ENCODE results near the gene OSTF1.

The OSTF1 gene

DNA sequence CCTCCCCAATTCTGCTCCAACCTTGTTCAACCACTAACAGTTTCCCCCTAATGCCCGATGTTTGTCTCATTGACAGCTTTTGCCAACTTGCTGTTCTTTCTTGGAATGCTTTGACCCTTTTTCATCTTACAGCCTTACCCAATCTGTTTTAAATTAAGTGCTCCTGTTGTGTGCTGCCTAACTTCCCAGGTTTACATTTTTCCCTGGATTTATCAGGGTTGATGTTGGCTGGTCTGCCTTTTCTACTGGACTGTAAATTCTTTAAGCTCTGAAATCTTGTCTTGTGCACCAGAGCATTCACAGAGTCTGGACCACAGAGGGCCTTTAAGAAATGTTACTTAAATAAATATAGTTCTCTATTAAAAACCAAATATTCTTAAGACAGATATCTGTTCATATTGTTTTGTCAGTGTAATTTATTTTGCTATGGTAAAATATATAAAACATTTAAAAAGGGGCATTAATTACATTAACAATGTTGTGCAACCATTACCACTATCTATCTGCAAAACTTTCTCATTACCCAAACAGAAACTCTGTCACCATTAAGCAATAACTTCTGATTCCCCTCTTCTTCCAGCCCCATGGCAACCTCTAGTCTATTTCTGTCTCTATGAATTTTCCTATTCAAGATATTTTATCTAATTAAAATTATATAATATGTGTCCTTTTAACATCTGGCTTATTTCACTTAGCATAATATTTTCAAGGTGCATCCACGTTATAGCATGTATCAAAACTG is 73.0 kb downstream of the OSTF1 start:
- no peak for DNase-seq (ENCODE audit: low read depth in 1 of 2, low spot score in 1 of 2)

DNA sequence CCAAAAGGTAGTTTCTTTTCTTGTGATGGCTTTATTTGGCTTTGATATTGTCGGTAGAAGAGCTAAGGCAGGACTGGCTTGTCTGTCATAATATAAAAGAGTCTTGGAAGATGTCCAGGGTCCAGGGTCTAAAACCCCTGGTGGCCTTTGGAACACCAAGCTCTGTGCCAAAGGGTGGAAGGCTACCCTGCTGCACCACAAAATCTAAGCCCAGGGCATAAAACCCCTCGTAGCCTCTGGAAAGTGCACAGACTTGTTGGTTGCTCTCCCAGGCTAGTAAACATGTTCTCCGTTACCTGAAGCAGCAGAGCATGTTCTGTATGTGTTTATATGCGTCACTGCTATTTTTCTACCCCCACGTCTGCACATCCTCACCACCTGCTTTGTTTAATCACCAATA is 75.5 kb downstream of the OSTF1 start:
- no peak for DNase-seq (ENCODE audit: low read depth in 1 of 2, low spot score in 1 of 2)

DNA sequence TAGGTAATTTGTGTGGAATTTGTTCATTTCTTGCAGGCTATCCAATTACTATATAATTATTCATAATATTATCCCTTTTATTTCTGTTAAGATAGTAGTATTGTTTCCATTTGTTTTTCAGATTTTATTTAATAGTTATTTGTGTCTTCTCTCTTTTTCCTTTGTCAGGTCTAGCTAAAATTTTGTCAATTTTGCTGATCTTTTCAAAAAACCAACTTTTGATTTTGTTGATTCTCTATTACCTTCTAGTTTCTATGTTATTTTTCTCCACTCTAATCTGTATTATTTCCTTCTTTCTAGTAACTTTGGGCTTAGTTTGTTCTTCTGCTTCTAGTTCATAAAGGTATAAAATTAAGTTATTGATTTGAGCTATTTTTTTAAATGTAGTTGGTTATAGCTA is 76.3 kb downstream of the OSTF1 start:
- no peak for DNase-seq (ENCODE audit: low read depth in 1 of 2, low spot score in 1 of 2)

DNA sequence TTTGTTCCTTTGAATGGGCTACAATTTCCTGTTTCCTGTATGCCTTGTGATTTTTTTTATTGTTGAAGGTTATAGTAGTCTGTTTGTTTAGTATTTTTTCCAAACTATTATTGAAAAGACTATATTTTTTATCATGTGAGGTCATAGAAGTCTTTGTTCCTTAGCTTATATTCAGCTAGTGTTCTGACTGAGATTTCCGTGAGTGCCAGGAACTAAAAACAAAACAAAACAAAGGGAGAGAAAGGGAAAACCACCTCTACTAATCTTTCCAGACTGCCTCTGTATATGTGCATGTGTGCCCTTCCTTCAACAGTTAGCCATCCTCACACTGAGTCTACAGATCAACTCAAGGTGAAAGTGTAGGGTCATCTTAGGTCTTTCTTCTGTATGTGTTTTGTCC is 79.0 kb downstream of the OSTF1 start:
- DNase-seq (ENCODE audit: low read depth in 1 of 2, low spot score in 1 of 2) = no peak

DNA sequence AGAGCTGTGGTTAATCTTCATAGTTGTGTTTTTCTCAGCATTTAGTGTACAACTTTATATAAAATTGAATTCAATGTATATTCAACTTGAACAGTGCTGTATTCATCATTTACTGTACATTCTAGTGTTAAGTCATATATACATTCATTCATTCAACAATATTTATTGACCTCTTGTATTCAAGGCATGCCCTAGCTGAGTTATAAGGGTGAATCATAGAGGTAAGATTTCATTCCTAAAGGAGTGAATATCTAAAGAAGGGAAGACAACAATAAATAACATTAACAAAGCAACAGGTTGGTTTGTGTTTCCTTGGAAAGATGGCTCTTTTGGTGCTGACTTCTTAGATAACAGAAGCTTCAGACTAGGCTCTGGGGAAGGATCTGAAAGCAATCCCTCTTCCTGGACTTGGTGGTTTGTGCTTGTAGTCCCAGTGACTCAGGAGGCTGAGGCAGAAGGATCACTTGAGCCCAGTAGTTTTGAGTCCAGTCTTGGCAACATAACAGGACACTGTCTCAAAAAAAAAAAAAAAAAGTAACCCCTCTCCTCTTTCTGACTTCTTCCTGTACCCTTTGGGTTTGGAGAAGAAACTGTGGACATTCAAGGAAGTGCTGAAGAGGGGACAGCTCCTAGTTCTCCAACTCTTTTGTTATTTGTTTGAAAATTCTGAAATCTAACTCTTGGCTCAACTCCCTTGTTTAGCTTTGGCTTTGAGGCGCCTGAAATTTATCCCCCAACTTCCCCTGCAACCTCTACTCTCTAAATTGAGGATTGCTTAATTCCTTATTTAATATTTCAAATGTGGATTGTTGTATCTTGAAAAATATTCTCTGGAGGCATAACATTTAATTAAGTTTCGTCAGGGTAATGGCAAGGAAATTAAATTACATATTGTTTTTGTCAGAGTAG is 80.2 kb downstream of the OSTF1 start:
- DNase-seq (ENCODE audit: low read depth in 1 of 2, low spot score in 1 of 2) = no peak

DNA sequence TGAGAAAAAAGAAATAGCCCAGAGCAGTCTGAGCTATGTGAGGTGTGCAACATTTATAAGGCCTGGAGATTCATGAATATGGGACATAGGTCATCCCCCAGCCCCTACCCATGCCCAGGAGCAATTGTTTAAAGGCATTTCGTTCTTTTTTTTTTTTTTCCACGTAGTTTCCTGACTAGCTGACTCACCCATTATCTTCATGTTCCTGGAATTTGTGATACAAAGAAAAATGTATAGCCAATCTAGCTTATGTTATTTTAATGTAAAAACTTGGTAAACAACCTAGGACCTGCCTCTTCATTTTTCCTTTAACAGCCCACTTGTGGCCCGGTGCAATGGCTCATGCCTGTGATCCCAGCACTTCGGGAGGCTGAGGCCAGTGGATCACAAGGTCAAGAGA is 81.3 kb downstream of the OSTF1 start:
- DNase-seq (ENCODE audit: low read depth in 1 of 2, low spot score in 1 of 2) = no peak

DNA sequence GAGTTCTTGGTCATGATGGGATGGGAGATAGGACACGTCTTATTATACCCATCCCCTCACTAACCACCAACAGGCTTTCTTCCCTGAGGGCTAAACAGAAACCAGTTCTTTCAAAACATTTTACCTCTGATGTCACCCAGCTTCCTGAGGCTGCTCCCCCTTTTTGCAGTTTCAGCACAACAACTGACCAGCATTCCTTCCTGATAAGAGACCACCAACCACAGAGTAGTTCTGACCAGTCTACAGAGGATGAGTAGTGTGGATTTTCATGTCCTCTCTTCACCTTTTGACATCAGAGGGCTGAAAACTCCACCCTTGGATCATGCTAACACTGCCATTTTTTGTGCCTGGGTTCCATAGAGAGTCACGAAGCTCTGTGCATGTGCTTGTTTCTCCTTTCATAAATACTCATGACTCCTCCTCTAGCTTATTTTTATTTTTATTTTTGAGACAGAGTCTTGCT is 82.6 kb downstream of the OSTF1 start:
- DNase-seq (ENCODE audit: low read depth in 1 of 2, low spot score in 1 of 2) = no peak

DNA sequence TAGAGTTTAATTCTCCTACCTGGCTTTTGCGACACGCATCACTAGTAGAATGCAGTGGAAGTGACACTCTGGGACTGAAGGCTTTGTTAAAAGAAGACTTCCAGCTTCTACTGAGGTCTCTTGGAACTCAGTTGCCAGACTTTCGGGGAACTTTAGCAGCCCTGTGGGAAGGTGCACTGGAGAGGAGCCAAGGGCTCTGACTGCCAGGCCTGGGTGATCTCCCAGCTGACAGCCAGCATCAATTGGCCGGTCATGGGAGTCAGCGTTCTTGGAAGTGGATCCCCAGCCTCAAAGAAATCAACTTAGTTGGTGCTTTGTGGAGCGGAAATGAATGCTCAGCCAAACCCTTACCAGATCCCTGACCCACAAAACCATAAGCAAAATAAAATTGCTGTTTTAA is 87.1 kb downstream of the OSTF1 start:
- DNase-seq (ENCODE audit: low read depth in 1 of 2, low spot score in 1 of 2) = no peak

DNA sequence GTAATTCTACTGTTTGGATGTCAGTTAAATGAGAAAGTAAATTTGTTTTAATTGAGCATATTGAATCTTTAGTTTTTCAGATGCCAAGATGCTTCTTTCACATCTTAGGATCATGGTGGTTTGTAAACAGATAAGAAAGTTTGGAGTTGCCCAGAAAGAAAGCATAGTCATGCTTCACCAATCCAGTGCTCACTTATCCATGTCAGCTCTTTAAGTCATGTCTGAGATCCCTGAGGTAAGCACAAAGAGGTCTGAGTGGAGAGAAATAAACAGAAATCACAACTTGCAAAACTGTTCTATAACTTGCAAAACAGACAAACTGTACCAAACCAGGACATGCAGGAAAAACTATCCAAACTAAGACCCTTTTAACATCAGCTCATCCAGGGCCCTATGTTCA is 87.7 kb downstream of the OSTF1 start:
- no peak for DNase-seq (ENCODE audit: low read depth in 1 of 2, low spot score in 1 of 2)

DNA sequence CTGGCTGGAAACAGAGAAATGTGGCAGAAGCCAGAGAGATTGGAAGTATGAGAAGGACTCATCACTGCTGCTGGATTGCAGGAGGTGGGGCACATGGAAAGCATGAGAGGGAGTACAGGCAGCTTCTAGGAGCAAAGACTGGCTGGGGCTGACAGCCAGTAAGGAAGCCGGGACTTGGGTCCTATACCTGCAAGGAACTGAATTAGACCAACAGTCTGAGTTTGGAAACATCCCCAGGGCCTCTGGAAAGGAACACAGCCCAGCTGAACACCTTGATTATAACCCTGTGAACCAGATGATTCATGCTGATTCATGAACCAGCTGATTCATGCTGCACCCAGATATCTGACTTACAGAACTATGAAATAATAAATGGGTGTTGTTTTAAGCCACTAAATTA is 93.4 kb downstream of the OSTF1 start:
- DNase-seq (ENCODE audit: low read depth in 1 of 2, low spot score in 1 of 2) = no peak

DNA sequence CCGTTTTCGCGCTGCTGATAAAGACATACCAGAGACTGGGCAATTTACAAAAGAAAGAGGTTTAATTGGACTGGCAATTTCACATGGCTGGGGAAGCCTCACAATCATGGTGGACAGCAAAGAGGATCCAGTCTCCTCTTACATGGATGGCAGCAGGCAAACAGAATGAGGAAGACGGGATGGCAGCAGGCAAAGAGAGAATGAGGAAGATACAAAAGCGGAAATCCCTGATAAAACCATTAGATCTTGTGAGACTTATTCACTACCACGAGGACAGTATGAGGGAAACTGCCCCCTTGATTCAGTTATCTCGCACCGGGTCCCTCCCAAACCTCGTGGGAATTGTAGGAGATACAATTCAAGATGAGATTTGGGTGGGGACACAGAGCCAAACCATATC is 95.0 kb downstream of the OSTF1 start:
- DNase-seq (ENCODE audit: low read depth in 1 of 2, low spot score in 1 of 2) = no peak

DNA sequence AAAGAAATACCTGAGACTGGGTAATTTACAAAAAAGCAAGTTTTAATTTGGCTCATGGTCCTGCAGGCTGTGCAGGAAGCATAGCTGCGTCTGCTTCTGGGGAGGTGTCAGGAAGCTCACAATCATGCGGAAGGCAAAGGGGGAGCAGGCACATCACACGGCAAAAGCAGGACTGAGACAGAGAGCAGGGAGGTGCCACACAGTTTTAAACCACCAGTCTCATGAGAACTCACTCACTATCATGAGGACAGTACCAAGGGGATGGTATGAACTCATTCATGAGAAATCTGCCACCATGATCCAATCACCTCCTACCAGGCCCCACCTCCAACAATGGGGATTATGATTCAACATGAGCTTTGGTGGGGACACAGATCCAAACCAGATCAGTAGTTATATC is 96.2 kb downstream of the OSTF1 start:
- no peak for DNase-seq (ENCODE audit: low read depth in 1 of 2, low spot score in 1 of 2)

DNA sequence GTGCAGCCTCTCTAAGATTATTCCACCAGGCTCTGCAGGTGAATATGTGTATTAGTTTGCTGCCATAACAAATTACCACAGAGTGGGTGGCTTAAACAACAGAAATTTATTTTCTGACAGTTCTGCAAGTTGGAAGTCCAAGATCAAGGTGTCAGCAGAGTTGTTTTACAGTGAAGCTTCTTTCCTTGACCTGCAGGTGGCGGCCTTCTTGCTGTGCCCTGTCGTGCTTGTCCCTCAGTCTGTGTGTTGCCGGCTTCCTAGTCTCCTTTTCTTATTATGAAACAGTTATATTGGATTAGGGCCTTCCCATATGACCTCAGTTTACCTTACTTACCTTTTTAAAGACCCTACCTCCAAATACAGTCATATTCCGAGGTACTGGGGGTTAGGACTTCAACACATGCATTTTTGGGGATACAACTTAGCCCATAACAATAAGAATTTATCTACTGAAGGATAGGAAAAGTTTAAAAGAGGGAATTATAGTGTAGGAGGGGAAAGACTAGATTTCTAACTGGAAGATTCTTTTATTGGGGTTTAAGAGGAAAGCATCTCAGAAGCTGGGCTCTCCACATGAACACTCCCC is 97.4 kb downstream of the OSTF1 start:
- peak; percentile 6 to 15 for DNase-seq (ENCODE audit: low read depth in 1 of 2, low spot score in 1 of 2)

DNA sequence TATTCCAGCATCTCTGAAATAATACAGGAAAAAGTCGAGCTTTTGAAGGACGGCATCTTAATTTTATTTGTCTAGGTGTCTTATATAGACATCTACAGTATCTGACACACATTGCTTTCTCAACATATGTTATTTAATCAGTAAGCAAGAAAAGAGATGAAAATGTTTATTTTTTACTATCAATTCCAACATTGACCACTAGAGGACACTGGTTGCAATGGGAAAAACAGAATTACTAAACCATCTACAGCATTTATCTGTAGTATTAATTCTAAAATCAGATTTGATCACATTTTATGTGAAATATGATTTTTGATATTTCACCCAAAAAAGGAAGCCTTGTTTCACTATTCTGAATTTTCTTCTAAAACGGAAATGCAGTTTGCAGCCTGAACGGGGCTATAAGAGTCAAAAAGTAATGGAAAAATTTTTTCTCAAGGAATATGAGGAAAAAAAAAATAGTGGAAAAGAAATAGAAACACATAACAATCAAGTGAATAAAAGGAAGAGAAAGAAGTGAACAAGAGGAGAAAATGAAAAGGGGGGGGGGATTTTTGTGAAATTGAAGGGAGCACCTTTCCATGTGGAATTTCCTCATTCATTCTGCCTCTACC is 98.6 kb downstream of the OSTF1 start:
- no peak for DNase-seq (ENCODE audit: low read depth in 1 of 2, low spot score in 1 of 2)

DNA sequence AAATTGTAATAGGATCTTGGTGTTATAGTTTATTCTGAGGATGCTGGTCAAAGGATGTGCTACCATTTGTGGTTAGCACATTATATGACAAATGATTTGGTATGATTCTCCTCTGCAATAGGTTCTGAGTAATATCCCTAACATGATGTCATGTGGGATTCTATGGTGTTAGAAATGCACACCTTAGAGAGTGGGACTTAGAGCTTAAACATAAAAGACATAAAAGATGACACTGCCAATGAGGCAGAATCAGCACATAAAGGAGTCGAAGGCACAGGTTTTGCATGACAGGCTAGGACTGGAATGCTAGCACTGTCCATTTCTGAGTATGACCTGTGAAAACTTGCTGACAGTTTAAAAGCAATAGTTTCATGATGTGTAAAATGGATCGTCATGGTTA is 100.4 kb downstream of the OSTF1 start:
- DNase-seq (ENCODE audit: low read depth in 1 of 2, low spot score in 1 of 2) = no peak

DNA sequence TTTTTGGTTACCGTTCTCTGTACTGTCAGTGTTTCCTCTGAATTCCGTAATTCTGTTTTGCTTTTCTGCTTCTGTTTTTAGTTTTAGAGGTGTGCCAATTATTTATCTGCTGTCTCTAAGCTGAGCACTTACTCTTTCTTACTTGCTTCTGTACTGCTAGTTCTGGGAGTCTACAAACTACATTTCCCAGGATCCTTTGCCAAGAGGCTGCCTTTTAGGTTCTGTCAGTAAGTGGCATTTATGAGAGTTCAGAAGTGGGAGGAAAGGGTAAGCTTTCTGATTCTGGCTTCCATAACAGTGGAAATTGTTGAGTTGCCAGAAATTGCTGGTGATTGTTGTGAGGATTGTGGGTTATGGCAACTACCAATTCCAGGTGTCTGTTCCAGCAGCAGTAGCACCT is 102.4 kb downstream of the OSTF1 start:
- no peak for DNase-seq (ENCODE audit: low read depth in 1 of 2, low spot score in 1 of 2)

Measured in activated T-helper 1 cell treated with anti-CD3 and anti-CD28 coated beads, Interleukin-2, amount 50 U/mL, for 16 hours (primary cell).